Endodermal cell (in vitro differentiated cells): ENCODE results near the gene CAP1. TPM values are rescaled to one million over a fixed set of nuclear protein-coding genes. Genes with fewer than 3 reads are reported as not detected.
A peak's percentile ranks its signal among the peaks of the same experiment; 100 is the strongest.

Source experiments
- DNase-seq: peaks from one replicate; pipeline ENCODE4 v3.0.0-alpha.2; 2017
- H3K27ac ChIP-seq: 2 replicates; pipeline ENCODE4 v1.5.1; 2013; ENCODE audit warnings: mild to moderate bottlenecking, low read depth, low read length, moderate library complexity
- H3K27me3 ChIP-seq: 2 replicates; pipeline ENCODE4 v1.6.1; 2013; ENCODE audit warnings: mild to moderate bottlenecking, low read length, moderate library complexity; ENCODE audit not compliant: insufficient read depth, control insufficient read depth, poor library complexity, severe bottlenecking
- H3K36me3 ChIP-seq: 2 replicates; pipeline ENCODE4 v1.7.0; 2013; ENCODE audit warnings: mild to moderate bottlenecking, low read length, moderate library complexity; ENCODE audit not compliant: control insufficient read depth, insufficient read depth
- H3K4me1 ChIP-seq: one replicate; pipeline ENCODE4 v1.7.0; 2013; ENCODE audit warnings: low read length; ENCODE audit not compliant: control insufficient read depth, insufficient read depth
- H3K4me3 ChIP-seq: 2 replicates; pipeline ENCODE4 v1.5.1; 2013; ENCODE audit warnings: mild to moderate bottlenecking, low read length, moderate library complexity
- H3K9ac ChIP-seq: 2 replicates; pipeline ENCODE4 v1.6.1; 2013; ENCODE audit warnings: mild to moderate bottlenecking, low read length, moderate library complexity; ENCODE audit not compliant: poor library complexity, severe bottlenecking; ENCODE audit errors: extremely low read depth
- H3K9me3 ChIP-seq: 2 replicates; pipeline ENCODE4 v1.6.1; 2013; ENCODE audit warnings: mild to moderate bottlenecking, low read length, moderate library complexity; ENCODE audit not compliant: control insufficient read depth
- H3K27ac Mint-ChIP-seq: 2 replicates; pipeline ENCODE4 v1.8.0; 2020; ENCODE audit warnings: mixed read lengths
- H3K27me3 Mint-ChIP-seq: 2 replicates; pipeline ENCODE4 v1.8.0; 2021; ENCODE audit warnings: mild to moderate bottlenecking, mixed read lengths; ENCODE audit not compliant: insufficient read depth
- H3K36me3 Mint-ChIP-seq: 2 replicates; pipeline ENCODE4 v1.8.0; 2020; ENCODE audit warnings: low read depth, mixed read lengths
- H3K4me1 Mint-ChIP-seq: 2 replicates; pipeline ENCODE4 v1.8.0; 2020; ENCODE audit warnings: mixed read lengths
- H3K4me3 Mint-ChIP-seq: 2 replicates; pipeline ENCODE4 v1.8.0; 2020; ENCODE audit warnings: mild to moderate bottlenecking, moderate library complexity, mixed read lengths
- H3K9me3 Mint-ChIP-seq: 2 replicates; pipeline ENCODE4 v1.8.0; 2020; ENCODE audit warnings: mild to moderate bottlenecking, mixed read lengths
- WGBS, 2 experiments: methylation state at CpG; one replicate each; pipeline versions ENCODE4 v1.1.5 to v1.1.7; 2013; ENCODE audit warnings: missing lambda C conversion rate in 2 of 2, mixed read lengths in 1 of 2; ENCODE audit not compliant: insufficient coverage in 1 of 2, insufficient read length in 1 of 2; 5-methylcytosine and 5-hydroxymethylcytosine counted together
- total RNA-seq, 2 donors: library from RNA; stranded (reverse); fragmentation: NEBNext Ultra II Directional in 1 of 2; extraction: Animal tissue kit (Norgen Biotek cat#: 25700) in 1 of 2; gene quantifications; 2 replicates in 1 of 2; 3 replicates in 1 of 2; pipeline ENCODE4 v1.2.1, GENCODE V29; 2021
- TF ChIP-seq, protein P1 (sequence below): fragments of 200-600 bp; sonication (generic); conservative IDR thresholded peaks from 2 replicates; pipeline ENCODE4 v1.5.0; 2021; ENCODE audit warnings: antibody characterized with exemption, mild to moderate bottlenecking

CAP1 gene
- total RNA-seq, 2 donors from 2014 or later = 260 to 287 TPM

DNA sequence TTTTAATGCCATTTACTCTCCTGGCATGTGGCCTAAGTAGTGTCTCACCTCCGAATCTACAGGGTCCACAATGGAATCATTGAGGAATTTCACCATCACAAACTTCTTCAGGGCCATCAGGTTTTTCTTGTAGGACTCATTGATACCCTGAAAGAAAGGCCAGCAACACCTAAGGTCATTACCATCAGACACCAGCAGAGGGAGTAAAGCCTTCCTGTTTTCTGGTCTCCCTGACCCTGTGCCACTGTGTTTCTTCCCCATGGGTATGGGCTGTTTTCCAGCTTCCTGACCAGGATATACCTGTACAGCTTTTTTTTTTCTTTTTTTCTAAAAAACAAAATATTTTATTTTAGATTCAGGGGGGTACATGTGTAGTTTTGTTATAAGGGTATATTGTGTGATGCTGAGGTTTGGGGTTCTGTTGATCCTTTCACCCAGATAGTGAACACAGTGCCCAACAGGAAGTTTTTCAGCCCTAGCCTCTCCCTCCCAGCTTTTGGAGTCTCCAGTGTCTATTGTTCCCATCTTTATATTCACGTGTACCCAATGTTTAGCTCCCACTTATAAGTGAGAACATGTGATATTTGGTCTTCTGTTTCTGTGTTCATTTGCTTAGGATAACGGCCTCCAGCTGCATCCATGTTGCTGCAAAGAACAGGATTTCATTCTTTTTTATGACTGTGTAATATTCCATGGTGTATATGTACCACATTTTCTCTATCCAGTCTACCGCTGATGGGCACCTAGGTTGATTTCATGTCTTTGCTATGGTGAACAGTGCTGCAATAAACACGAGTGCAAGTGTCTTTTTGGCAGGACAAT is 38.2 kb downstream of the CAP1 start:
- 91 to 95% methylated on average over 3 to 5 of the region's 5 CpGs for WGBS, 2 experiments

GRCh38 chr1:40079774-40080400 is 39.4 kb downstream of the CAP1 start:
- Mint-ChIP-seq H3K27me3 (no peaks in the 10 kb centered on the region), H3K27ac (no peak overlapping the region), H3K4me3 (no peak overlapping the region), H3K36me3 (peaks cover 47% of the 10 kb centered on the region), H3K9me3 (no peaks in the 10 kb centered on the region), H3K4me1 (no peaks in the 10 kb centered on the region)
- Histone ChIP-seq H3K9me3 (no peaks in the 10 kb centered on the region), H3K9ac (no peak overlapping the region), H3K27ac (no peak overlapping the region), H3K4me1 (no peaks in the 10 kb centered on the region), H3K4me3 (no peak overlapping the region), H3K36me3 (peaks cover 63% of the 10 kb centered on the region), H3K27me3 (no peaks in the 10 kb centered on the region)
- DNase-seq = no peak
- 96 to 98% methylated on average over 5 to 6 of the region's 6 CpGs for WGBS, 2 experiments
- TF ChIP-seq, protein P1, sequence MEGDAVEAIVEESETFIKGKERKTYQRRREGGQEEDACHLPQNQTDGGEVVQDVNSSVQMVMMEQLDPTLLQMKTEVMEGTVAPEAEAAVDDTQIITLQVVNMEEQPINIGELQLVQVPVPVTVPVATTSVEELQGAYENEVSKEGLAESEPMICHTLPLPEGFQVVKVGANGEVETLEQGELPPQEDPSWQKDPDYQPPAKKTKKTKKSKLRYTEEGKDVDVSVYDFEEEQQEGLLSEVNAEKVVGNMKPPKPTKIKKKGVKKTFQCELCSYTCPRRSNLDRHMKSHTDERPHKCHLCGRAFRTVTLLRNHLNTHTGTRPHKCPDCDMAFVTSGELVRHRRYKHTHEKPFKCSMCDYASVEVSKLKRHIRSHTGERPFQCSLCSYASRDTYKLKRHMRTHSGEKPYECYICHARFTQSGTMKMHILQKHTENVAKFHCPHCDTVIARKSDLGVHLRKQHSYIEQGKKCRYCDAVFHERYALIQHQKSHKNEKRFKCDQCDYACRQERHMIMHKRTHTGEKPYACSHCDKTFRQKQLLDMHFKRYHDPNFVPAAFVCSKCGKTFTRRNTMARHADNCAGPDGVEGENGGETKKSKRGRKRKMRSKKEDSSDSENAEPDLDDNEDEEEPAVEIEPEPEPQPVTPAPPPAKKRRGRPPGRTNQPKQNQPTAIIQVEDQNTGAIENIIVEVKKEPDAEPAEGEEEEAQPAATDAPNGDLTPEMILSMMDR = no peak

More for the DNA sequence above, 38.2 kb downstream of the CAP1 start:
- H3K27me3 Mint-ChIP-seq = no peaks in the 10 kb centered on the region
- Histone ChIP-seq H3K4me3 (no peak overlapping the region), H3K27ac (no peak overlapping the region), H3K9ac (no peak overlapping the region), H3K9me3 (no peaks in the 10 kb centered on the region), H3K27me3 (no peaks in the 10 kb centered on the region), H3K36me3 (peaks cover 69% of the 10 kb centered on the region), H3K4me1 (no peaks in the 10 kb centered on the region)
- H3K36me3 Mint-ChIP-seq = peaks cover 53% of the 10 kb centered on the region
- no peak overlapping the region for H3K27ac Mint-ChIP-seq
- DNase-seq = peak; percentile 90
- no peaks in the 10 kb centered on the region for H3K4me1 Mint-ChIP-seq
- no peaks in the 10 kb centered on the region for H3K9me3 Mint-ChIP-seq
- no peak overlapping the region for H3K4me3 Mint-ChIP-seq
- TF ChIP-seq, protein P1 = peak; percentile 88

DNA sequence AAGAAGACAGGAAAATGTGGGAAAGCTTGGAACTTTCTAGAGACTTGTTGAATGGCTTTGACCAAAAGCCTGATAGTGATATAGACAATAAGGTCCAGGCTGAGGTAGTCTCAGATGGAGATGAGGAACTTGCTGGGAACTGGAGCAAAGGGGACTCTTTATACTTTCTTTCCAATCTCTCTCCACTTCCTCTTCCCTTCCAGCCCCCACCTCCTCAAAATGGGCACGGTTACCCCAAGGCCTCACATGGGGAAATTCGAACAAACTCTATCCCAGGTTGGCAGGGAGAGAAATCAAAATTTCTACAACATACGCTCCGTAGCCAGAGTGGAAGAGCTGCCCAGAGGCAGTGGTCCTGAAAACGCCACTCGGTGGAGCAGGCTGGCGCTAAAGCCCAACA is 41.3 kb downstream of the CAP1 start:
- peaks cover 57% of the 10 kb centered on the region for H3K36me3 Mint-ChIP-seq
- H3K36me3 ChIP-seq = peaks cover 55% of the 10 kb centered on the region
- H3K9me3 Mint-ChIP-seq = no peaks in the 10 kb centered on the region
- no peak overlapping the region for H3K9ac ChIP-seq
- no peak overlapping the region for H3K4me3 Mint-ChIP-seq
- H3K27ac ChIP-seq = no peak overlapping the region
- no peaks in the 10 kb centered on the region for H3K4me1 ChIP-seq
- no peaks in the 10 kb centered on the region for H3K27me3 Mint-ChIP-seq
- no peaks in the 10 kb centered on the region for H3K9me3 ChIP-seq
- DNase-seq = no peak
- H3K27ac Mint-ChIP-seq = no peak overlapping the region
- 67 to 71% methylated on average over 7 of the region's 7 CpGs for WGBS, 2 experiments
- H3K4me3 ChIP-seq = no peak overlapping the region
- H3K4me1 Mint-ChIP-seq = no peaks in the 10 kb centered on the region
- TF ChIP-seq, protein P1 = no peak
- no peaks in the 10 kb centered on the region for H3K27me3 ChIP-seq
